T47D (cell line): ENCODE measurements around the gene ZNF653.
"Not testable (repeated sequence)": the region's sequence is repeated elsewhere in the genome, so short reads cannot be mapped to it uniquely, and the experiment has no call there.

ENCODE experiments used
- DNase-seq, 2 experiments: peaks; one replicate each; pipeline versions ENCODE4 v3.0.0 to v3.0.0-alpha.2; 2011 to 2012; ENCODE audit warnings: low read depth in 1 of 2, low spot score in 1 of 2
- JUND ChIP-seq: IDR thresholded peaks from 2 replicates; pipeline ENCODE4 v1.6.1; 2012; ENCODE audit warnings: low read depth
- in situ Hi-C: cut with HindIII; loops from 2 replicates; pipeline ENCODE4 v1.10.0; 2016; ENCODE audit warnings: low sequenced_read_pairs, low pct_unique_long_range_greater_than_20kb

The ZNF653 gene

GRCh38 chr19:11437955-11438354, 67.7 kb downstream of the ZNF653 start:
- no peak for DNase-seq
- in situ Hi-C loops = no loop called here

GRCh38 chr19:11435833-11436313, 69.8 kb downstream of the ZNF653 start:
- peak in 1 of 2 experiments; percentile 17 for DNase-seq
- TF ChIP-seq JUND = no peak
- in situ Hi-C loops = no loop called here

More at GRCh38 chr19:11437955-11438354, 67.7 kb downstream of the ZNF653 start:
- TF ChIP-seq JUND = no peak

GRCh38 chr19:11435057-11435832, 70.4 kb downstream of the ZNF653 start, which contains the start of the genes ODAD3 and PRKCSH:
TSS of gene ODAD3 (minus strand) at chr19:11435121. CDS start at chr19:11435016, 105 bp downstream.
TSS of gene PRKCSH (plus strand) at chr19:11435635. CDS start at chr19:11436118, 483 bp downstream.
- in situ Hi-C loops = no loop called here
- no peak for TF ChIP-seq JUND
- peak; percentile 86 to 99 for DNase-seq

GRCh38 chr19:11434703-11435056, 71.0 kb downstream of the ZNF653 start:
- no peak for DNase-seq
- in situ Hi-C loops = no loop called here
- no peak for TF ChIP-seq JUND

GRCh38 chr19:11433526-11433925, 72.1 kb downstream of the ZNF653 start:
- DNase-seq, in situ Hi-C loops: not testable (repeated sequence)
